HG03378 (cell line): Measurements from ENCODE around the gene CADPS2.

Experiments used
- ATAC-seq: cut with Tn5 transposase; IDR thresholded peaks from one replicate; pipeline ENCODE4 v1.9.1; 2021; ENCODE audit warnings: mild to moderate bottlenecking, moderate library complexity; ENCODE audit not compliant: unreplicated experiment

The CADPS2 gene

GRCh38 chr7:122886357-122887081 lies at the start of gene CADPS2:
Gene CADPS2 (minus strand): TSS chr7:122886460. CDS start chr7:122886337, 123 bp downstream.
- ATAC-seq: peak; percentile 55

DNA sequence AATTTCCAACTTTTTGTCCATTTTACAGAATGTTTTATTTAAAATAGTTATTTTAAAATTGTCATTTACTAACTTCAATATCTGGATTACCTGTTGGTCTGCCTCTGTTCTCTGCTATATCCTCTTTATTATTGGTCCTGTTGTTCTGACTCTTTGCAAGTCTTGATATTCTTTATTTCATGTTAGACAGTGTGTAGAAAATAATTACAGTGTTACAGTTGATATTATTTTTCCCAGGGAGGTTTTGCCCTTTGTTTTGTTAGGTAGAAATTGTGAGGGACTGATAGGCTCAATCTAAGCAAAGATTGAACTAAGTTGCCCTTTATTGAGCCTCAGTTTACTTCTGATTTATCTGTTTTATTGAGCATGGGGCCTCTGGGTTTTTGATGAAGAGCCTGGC lies 49.4 kb upstream of the CADPS2 start:
- no peak for ATAC-seq

GRCh38 chr7:122919643-122920181 lies 33.5 kb upstream of the CADPS2 start:
- no peak for ATAC-seq

DNA sequence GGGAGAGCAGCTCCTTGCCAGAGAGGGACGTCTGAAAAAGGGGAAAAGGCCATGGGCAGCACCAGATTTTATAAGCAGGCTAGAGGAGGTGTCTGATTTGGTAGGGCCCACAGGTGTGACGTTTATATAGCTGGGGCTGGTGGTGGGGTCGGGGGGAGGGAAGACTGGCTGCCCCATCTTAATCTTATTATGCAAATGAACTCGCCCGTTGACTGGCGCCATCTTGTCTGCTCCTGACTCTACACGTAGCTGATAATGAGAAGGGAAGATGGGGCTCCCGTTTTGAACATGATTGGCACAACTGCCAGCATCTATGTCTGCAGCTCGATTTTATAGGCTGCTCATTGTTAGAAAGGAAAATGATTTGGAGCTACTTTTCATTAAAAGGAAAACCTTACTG lies 28.6 kb upstream of the CADPS2 start:
- ATAC-seq: no peak

DNA sequence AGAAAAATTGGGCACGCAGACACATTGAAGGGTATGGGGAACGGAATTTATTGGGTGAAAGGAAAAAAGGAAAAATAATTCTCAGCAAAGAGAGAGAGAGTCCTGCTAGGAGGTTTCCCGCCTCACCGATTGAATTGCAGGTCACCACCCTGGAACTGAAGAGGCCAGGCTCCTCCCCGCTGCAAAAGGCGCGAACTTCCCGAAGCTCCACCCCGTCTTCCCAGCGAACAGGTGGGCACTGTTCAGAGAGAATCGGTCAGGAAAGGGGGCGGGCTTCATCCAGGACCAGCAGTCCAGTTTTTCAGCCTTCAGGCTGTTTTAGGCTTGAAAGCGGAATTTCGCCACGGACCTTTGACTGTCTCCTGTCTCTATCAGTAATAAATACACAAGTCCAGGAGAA lies 27.3 kb upstream of the CADPS2 start:
- no peak for ATAC-seq

- ATAC-seq: no peak
These were observed 16.7 kb upstream of the CADPS2 start for GRCh38 chr7:122902751-122903495.

- no peak for ATAC-seq
These were observed 15.0 kb upstream of the CADPS2 start for GRCh38 chr7:122901250-122901649.

GRCh38 chr7:122896509-122896908 lies 10.2 kb upstream of the CADPS2 start:
- no peak for ATAC-seq

DNA sequence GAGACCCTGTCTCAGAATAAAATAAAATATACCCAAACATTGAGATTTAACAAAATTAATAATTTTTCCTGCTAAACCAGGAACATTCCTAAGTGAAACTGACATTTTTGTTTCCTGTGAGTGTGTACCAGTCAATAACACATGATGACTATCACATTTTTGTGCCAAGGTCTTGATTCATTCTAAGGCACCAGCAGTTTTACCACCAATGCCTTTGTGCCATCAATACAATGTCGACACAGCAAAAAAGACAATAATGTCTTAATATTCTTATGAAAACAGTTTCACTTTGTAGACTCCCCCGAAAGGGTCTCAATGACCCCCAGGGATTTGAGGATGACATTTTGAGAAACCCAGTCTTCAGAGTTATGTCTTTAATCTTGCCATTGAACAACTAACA lies 7.2 kb upstream of the CADPS2 start:
- ATAC-seq: no peak

DNA sequence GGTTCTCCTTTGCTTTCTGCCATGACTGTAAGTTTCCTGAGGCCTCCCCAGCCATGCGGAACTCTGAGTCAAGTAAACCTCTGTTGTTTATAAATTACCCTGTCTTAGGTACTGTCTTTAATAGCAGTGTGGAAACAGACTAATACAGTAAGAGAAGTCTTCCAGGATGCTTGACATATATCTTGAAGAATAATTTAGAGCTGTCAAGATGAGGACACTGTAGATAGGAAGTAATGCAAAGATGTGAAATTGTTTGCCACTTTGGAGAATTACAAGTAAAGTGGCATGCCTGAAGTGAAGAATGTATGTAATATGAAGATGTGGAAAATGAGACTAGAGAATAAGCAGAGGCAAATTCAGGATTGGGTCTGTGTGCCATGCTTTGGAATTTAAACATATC lies 2.9 kb upstream of the CADPS2 start:
- no peak for ATAC-seq

GRCh38 chr7:122887848-122888247 lies 1.6 kb upstream of the CADPS2 start:
- ATAC-seq: no peak

GRCh38 chr7:122887198-122887597 lies 938 bp upstream of the CADPS2 start:
- no peak for ATAC-seq

DNA sequence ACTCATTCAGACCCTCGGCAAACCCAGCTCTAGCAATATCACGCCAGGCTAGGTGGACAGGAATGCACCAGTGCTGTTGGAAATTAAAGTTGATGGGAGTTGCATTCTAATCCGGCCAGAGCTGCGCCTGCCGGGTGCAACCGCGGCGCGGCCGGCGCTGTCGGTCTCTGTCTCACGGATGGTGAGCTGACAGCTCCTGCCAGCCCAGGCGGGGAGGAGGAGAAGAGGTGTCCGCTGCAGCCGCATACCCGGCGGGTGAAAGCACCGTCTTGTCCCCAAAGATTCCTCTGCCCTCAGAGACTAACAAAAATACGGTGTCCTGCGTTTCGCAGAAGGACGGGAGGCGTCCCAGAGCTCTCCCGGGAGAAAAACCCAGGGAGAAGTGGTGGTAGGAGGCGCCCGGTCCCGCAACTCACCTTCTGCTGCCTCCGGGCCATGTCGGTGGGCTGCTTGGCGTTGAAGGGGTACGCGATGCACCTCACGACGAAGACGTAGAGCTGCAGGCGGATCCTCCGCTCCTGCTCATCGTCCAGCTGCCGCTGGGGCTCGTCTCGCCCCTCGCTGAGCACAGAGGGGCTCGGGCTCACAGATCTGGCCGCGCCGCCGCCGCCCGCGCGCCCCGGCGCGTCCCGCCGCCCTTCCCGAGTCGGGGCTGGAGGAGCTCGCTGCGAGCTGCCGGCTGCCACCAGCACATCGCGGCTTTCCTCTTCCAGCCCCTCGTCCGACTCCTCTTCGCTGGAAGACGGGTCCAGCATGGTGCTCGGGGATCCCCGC lies 490 bp downstream of the CADPS2 start:
- peak; percentile 29 for ATAC-seq

DNA sequence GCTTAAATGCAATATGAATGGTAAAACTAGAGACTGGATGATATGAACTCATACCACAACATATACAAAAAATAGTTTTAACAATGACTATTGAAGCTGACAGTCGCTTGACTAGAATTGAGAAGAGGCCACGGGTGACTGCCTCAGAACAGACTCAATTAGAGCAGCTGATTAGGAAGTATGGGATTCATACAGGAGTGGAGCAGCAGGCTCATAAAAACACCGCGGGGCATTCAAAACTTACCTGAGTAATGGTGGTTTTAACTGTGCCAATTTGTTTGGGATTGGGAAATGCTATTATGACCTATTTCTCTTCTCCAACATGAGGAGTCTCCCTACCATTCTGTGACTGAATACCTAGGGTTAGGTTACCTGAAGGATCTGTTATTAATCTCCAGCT lies 2.1 kb downstream of the CADPS2 start:
- ATAC-seq: no peak

GRCh38 chr7:122883049-122883680 lies 3.1 kb downstream of the CADPS2 start:
- ATAC-seq: no peak

GRCh38 chr7:122881324-122881723 lies 4.9 kb downstream of the CADPS2 start:
- ATAC-seq: no peak

DNA sequence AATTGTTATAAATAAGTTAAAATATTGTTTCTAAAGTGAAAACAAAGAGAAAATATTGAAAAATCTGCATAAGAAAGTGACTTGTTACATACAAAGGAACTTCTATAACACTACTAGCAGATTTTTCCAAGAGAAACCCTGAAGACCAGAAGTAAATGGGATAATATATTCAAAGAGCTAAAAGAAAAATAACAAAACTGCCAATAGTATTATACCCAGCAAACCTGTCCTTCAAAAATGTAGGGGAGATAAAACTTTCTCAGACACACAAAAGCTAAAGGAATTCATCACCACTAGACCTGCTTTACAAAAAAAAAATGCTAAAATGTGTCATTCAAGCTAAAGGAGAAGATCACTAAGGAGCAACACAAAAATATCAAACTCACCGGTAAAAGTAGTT lies 17.0 kb downstream of the CADPS2 start:
- no peak for ATAC-seq

GRCh38 chr7:122867471-122867980 lies 18.7 kb downstream of the CADPS2 start:
- ATAC-seq: no peak

GRCh38 chr7:122864838-122865237 lies 21.4 kb downstream of the CADPS2 start:
- ATAC-seq: no peak

DNA sequence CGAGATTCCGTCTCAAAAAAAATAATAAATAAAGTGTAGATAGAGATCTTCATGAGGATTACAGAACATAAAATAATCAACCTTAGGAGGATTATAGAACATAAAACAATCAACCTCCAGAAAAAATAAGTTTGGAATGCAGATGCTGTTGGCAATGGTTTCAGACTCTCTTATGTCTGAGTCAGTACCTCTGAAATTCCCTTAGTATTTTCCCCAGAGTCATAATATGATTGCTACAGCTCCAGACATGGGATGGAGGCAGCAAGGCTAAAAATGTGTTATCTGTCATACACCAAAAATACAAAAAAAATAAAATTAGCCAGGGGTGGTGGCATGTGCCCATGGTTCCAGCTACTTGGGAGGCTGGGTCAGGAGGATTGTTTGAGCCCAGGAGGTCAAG lies 22.2 kb downstream of the CADPS2 start:
- no peak for ATAC-seq

- ATAC-seq: no peak
These were observed 27.9 kb downstream of the CADPS2 start for GRCh38 chr7:122858320-122858719.
